GM21423 (cell line): ENCODE results near the gene ZNF521.
A peak's percentile ranks its signal among the peaks of the same experiment; 100 is the strongest.

ENCODE experiments used
- ATAC-seq: cut with Tn5 transposase; IDR thresholded peaks from one replicate; pipeline ENCODE4 v1.9.1; 2021; ENCODE audit warnings: mild to moderate bottlenecking, moderate library complexity; ENCODE audit not compliant: unreplicated experiment

Gene ZNF521

GRCh38 chr18:25351777-25352628 lies at the start of gene ZNF521:
Gene ZNF521, minus strand, starts transcription at chr18:25352166. Its CDS starts 1,220 bp downstream, at chr18:25350946.
- ATAC-seq: peak; percentile 70

- no peak for ATAC-seq
Measured at GRCh38 chr18:25399554-25399953, 47.6 kb upstream of the ZNF521 start.

GRCh38 chr18:25392192-25392591 lies 40.2 kb upstream of the ZNF521 start:
- ATAC-seq: no peak

- no peak for ATAC-seq
Measured at GRCh38 chr18:25373432-25374179, 21.6 kb upstream of the ZNF521 start.

- ATAC-seq: no peak
Measured at GRCh38 chr18:25370391-25370790, 18.4 kb upstream of the ZNF521 start.

GRCh38 chr18:25365242-25365641 lies 13.3 kb upstream of the ZNF521 start:
- ATAC-seq: no peak

- ATAC-seq: no peak
Measured at GRCh38 chr18:25364732-25365131, 12.8 kb upstream of the ZNF521 start.

- ATAC-seq: no peak
Measured at GRCh38 chr18:25360301-25360899, 8.4 kb upstream of the ZNF521 start.

- ATAC-seq: no peak
Measured at GRCh38 chr18:25353080-25353479, 1.1 kb upstream of the ZNF521 start.

- no peak for ATAC-seq
Measured at GRCh38 chr18:25352629-25353005, 651 bp upstream of the ZNF521 start.

GRCh38 chr18:25351280-25351775 lies 638 bp downstream of the ZNF521 start:
- no peak for ATAC-seq

GRCh38 chr18:25350489-25351251 lies 1.3 kb downstream of the ZNF521 start:
- ATAC-seq: no peak

- ATAC-seq: no peak
Measured at GRCh38 chr18:25349926-25350487, 2.0 kb downstream of the ZNF521 start.

GRCh38 chr18:25349131-25349925 lies 2.6 kb downstream of the ZNF521 start:
- ATAC-seq: no peak

GRCh38 chr18:25348386-25349130 lies 3.4 kb downstream of the ZNF521 start:
- ATAC-seq: no peak

GRCh38 chr18:25346561-25346960 lies 5.4 kb downstream of the ZNF521 start:
- ATAC-seq: no peak

GRCh38 chr18:25345081-25345866 lies 6.7 kb downstream of the ZNF521 start:
- no peak for ATAC-seq

- no peak for ATAC-seq
Measured at GRCh38 chr18:25341831-25342230, 10.1 kb downstream of the ZNF521 start.
